Ammon's horn (tissue), 1 donor: ENCODE results near the gene MUCL3.

Source experiments
- DNase-seq: peaks from one replicate; pipeline ENCODE4 v3.0.0-alpha.2; 2016; ENCODE audit warnings: low spot score

Gene MUCL3

DNA sequence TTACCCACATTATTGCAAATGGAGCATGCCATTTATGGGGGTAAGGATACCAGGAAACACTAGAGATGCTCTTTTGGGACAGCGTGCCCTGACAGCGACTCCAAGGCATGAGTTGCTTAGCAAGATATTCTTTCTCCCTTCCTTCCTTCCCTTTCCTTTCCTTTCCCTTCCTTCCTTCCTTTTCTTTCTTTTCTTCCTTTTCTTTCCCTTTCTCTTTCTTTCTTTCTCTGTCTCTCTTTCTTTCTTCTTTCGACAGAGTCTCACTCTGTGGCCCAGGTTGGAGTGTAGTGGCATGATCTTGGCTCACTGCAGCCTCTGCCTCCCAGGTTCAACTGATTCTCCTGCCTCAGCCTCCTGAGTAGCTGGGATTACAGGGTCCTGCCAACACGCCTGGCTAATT is 3.3 kb downstream of the MUCL3 start:
- DNase-seq, result no peak

DNA sequence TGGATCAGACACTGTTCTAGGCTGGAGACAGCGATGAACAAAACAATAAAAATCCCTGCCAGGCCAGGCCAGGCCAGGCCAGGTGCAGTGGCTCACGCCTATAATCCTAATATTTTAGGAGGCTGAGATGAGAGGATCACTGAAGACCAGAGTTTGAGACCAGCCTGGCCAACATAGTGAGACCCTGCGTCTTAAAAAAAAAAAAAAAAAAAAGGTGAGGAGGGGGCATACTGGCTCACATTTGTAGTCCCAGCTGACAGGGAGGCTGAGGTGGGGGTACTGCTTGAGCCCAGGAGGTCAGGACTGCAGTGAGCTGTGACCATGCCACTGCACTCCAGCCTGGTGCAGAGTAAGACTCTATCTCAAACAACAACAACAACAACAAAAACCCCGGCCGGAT is 4.5 kb downstream of the MUCL3 start:
- DNase-seq, result no peak

DNA sequence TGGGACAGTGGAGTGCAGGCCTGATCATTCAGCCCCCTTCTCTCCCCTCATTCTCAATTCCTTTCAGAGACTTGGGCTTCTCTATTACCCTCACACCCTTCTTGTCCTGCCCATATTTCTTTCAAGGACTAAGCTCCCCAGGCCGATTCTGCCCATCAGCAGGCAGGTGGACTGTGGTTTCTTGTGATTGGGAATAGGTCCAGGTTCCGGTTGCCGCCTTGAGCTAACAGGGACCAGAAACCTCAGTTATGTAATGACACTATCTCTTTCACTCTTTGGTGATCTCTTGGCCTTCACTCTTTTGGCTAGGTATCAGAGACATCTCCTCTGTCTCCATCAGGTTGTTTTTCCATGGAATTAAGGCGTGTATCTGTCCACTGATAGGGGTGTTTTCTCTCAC is 6.5 kb downstream of the MUCL3 start:
- no peak for DNase-seq

DNA sequence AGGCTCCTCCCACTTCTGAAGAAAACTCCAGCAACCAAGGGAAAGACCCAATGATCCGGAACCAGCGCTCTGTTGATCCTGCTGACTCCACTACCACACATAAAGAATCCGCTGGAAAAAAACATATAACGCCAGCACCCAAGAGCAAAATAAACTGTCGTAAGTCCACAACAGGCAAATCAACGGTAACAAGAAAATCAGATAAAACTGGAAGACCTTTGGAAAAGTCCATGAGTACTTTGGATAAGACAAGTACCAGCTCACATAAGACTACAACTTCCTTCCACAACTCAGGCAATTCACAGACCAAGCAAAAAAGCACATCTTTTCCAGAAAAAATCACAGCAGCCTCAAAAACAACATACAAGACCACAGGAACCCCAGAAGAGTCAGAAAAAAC is 8.0 kb downstream of the MUCL3 start:
- no peak for DNase-seq

DNA sequence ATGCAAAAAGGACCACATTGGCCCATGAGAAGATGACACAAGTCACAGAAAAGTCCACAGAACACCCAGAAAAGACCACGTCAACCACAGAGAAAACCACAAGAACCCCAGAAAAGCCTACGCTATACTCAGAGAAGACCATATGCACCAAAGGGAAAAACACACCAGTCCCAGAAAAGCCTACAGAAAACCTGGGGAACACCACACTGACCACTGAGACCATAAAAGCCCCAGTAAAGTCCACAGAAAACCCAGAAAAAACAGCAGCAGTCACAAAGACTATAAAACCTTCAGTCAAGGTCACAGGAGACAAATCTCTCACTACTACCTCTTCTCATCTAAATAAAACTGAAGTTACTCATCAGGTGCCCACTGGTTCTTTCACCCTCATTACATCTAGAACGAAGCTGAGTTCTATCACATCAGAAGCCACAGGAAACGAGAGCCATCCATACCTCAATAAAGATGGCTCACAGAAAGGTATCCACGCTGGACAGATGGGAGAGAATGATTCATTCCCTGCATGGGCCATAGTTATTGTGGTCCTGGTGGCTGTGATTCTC is 11.2 kb downstream of the MUCL3 start:
- DNase-seq, result no peak

DNA sequence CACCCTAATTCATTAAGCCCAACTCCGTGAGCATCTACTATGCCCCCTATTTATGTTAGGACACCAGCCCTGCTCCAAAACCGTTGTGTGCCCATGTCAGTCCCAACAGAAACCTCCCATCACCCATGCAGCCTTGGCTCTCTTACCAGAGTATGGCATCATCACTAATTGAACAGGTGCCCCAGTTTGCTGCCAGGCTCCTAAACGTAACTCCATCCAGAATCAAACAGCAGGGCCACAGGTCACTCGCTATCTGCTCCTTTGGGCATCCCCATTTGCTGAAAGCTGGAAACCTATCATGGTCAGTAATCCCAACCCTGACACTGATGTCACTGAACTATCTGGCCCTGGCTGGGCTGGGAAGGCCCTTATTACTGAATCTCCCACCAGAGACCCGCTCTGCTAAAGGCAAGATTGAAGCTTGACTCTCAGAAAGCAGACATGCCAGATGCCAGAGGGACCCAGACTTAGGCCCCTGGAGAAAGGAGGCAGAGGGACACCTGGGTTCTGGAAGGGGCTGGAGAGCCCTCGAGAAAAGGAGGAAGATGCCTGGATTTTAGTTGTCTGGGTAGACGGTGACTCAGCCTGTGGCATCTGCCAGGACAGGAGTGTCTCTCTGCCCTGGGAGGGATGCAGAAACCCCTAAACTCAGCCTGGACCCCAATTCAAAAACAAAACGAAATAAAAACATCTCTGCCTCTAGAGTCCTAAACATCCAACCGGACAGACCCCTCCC is 14.0 kb downstream of the MUCL3 start:
- no peak for DNase-seq

DNA sequence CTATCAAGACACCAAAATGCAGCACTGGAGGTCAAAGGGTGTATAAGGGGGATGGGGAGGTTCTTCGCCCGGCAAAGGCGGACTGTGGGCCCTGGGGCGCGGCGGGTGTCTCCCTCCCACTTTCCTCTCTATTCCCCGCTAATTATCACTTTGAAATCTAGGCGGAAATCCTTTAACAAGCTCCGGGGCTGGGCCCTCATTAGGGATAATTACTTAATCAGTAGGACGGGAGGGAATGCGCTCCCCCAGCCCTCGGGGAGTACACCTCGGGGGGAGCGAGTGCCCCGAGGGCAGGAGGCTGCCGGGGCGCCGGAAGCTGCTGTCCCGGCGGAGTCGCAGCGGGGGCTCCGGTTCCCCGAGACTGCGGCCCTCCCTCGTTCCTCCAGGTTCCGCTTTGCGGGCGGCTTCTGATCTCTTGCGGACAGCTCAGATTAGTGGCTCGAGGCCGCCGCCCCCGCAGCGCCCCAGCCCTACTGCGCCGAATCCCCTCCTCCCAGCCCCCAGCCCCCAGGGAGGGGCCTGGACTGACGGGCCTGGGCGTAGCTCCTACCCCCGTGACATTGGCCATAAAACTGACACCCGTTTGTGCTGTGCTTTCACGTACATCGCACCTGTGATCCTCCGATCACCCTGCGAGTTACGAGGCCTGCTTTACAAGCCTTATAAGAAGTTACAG is 14.7 kb downstream of the MUCL3 start:
- DNase-seq, result peak; percentile 29

DNA sequence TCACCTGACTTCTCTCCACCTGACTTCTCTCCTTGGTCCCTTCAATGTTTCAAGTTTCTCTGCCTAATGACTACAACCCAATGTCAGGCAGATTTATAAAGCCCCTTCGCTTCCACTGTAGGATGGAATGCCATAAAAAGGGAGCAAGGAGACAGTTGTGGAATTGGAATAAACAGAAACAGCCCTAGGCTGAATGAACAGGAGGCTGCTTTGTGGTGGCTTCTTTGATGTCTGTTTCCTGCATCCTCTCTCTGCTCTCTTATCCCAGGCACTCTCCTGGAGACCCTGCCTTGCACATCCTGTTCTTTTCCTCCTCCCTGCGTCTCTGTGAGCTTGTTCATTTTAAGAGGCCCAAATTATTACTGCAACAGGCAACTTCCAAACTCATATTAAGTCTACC is 16.9 kb downstream of the MUCL3 start:
- no peak for DNase-seq

DNA sequence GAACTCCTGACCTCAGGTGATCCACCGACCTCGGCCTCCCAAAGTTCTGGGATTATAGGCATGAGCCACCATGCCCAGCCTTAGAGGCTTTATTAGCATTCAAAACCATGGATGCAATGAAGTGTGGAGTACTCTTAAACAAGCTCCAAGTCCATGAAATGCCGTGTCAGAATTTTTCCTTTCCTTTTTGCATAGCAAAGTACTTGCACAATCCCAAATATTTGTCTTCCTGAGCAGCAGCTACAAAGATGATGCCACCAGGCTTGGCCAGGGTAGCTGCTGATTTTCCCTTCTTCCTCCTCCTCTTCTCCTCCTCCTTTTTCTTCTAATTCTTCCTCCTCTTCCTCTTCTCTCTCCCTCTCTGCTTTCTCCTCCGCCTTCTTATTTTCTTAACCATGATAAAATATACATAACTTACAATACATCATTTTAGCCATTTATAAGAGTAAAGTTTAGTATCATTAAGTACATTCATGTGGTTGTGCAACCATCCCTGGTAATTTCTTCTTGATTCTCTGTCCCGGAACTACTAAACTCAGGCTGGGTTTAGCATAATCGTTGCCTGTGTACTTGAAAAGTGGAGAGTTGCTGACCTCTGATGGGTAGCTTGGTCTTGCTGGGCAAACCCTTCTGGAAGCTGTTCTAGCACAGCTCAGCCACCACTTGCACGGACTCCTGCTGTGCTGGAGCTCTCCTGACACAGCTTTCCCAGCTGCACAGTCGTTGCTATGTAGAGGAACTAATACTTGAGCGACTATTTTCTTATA is 20.3 kb downstream of the MUCL3 start:
- DNase-seq, result no peak

DNA sequence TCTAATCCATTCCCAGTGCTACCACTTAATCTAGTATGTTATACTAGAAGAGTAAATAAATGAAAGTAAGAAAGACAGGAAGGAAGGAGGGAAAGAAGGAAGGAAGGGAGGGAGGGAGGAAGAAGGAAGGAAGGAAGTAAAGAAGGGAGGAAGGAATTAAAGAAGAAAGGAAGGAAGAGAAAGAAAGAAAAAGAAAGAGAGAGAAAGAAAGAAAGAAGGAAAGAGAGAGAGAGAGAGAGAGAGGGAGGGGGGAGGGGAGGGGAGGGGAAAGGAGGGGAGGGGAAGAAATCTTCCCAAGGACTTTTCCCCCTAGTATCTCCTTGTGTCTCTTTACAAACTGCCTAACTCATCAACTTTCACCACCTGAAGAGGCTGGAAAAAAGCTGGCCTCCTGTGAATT is 21.9 kb downstream of the MUCL3 start:
- DNase-seq, result no peak

DNA sequence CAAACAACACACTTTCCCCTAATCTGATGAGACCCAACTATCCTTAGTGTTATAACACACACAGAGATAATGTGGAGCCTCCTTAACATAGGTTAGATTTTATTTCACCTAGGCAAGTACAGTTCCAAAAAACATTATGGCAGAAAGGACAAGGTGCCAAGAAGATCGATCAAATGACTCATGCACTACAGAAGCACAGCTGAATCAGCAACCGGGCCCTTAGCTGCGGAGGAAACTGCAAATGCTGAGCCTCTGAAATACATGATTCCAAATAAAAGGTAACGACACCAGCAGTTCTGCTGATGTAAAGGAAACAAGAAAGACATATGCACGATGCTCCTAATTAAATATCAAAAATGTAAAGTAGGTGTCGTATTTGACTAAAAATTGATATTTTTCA is 22.9 kb downstream of the MUCL3 start:
- peak; percentile 21 for DNase-seq

DNA sequence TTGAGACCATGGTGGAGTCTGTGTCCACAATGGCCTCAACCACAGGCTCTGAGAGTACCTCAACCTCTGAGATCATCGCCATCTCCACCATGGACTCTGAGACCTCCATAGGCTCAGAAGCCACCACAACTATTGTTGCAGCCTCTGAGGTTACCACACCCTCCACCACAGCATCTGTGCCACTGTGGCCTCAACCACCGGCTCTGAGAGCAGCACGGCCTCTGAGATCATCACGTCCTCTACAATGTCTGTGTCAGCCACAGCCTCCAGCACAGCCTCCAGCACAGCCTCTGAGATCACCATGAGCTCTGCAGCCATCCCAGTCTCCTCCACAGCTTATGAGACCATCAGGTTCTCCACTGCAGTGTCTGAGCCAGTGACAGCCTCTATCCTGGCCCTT is 23.3 kb downstream of the MUCL3 start:
- DNase-seq, result no peak

DNA sequence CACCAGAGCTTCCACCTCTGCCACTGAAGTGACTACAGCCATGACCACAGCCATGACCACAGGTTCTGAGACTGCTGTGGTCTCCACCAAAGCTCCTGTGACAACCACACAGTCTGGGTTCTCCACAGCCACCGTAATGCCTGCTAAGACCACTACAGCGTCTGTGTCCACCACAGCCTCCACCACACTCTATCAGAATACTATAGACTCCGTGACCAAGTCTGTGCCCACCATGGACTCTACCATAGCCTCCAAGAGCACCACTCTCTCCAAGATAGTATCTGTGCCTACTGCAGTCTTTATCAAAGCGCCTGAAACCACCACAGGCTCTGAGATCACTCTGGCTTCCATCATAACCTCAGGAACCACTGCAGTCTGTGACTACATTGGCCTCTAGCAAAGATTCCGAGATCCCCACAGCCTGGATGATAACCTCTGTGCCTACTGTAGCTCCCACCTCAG is 24.4 kb downstream of the MUCL3 start:
- DNase-seq, result no peak

DNA sequence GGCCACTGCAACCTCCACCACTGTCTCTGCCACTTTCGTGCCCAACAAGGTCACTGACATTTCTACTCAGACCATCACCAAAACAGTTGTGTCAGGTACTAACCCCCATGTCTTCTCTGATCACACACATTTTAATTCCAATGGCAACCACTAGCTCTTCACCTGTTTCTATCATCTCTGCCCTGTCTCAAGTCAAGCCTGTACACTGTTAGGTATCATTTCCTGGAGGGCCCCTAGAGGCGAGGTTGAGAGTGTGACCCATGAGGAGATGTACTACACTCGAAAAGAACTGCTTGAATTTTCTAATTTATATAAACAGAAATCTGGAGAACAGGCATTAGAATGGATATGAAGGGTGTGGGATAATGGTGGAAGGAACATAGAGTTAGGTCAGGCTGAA is 25.4 kb downstream of the MUCL3 start:
- DNase-seq, result no peak

DNA sequence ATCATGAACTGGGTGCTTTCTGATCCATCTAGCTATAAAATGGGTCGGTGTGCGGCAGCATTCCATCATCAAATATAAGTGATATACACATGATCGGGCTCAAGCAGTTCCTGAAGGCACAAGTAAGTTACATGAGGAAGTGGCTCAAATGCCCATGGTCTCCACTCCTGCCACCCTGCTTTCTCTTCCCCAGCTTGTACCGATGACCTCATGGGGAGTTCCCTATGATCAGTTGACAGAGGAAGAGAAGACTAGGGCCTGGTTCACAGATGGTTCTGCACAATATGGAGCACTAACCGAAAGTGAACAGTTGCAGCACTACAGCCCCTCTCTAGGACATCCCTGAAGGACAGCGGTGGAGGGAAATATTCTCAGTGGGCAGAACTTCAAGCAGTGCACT is 28.4 kb downstream of the MUCL3 start:
- peak; percentile 42 for DNase-seq

DNA sequence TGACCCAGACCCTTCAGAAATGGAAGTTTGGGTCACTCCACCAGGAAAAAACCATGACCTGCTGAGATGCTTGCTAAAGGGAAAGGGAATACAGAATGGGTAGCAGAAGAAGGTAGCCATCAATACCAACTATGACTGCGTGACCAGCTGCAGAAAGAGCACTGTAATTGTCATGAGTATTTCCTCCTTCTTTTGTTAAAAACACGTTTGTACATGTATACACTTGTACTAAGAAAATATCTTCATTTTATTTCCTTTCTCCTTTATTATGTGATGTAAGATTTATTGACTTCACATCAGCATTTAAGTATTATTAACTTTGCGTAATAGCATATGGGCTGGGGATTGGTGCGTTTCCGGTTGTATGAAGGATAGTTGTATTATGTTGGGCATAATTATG is 30.2 kb downstream of the MUCL3 start:
- no peak for DNase-seq

DNA sequence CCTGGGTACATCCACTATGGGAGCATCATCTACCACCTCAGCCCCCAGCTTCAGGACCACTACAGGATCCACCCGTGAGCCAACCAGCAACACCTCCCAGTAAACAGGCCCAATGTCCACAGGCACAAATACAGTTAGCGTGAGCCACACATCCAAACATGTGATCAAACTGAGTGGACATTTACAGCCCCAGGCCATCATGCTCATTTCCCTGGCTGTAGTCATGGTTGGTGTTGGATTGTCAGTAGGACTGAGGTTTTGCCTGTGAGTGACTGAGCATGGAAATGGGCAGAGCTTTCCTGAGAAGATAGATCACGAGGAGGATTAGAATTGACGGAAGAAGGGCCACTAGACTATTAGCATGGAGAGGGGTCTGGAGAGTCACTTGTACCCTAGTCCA is 32.0 kb downstream of the MUCL3 start:
- DNase-seq, result no peak

DNA sequence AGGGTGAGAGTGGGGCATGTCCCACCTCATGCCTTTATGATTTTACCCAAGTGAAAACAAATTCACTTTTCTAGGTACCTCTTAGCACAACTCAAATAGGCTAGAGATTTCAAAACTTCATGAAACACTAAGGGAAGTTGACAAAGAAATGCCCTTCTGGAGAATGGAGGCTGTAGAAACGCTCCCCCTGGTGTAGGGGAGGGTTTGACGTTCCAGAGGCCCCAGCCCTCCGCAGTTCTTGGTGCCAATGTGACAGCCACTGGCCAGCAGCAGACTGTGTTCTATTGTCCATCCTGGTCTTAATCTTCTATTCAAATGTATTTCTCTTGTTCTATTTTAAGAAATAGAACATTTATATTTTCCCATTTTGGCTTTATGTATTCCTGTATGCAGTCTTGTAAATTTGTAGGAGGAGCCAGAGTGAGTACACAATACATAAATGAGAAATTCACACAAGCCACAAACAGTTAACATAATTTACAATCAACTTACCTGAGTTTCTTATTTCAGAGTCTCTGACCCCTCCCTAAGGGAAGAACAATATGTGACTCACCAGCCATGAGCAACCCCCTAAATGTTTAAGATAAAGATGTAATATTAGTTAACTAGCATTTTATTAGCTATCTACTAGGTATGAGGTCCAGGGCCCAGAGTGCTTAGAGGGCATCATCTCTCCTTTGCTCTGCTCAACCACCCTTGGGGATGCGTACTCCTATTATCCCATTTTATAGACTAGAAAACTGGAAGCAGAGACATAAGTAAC is 33.9 kb downstream of the MUCL3 start:
- no peak for DNase-seq

DNA sequence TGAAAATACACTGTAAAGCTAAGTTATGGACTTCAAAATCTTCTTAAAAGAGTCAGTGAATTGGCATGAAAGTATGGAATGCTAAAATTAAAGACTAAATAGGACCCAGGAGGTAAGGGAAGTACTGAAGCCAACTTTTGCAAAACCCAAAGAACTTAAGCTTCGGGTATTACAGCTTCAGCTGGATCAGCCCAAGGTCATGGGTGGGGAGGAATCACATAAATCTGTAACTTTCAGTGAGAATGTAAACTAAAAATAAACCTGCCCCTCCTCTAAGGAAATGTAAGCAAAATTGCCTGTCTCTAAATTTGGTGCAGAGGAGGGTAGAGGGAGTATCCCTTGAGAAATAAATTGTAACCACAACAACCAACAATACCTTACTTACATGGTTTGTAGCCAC is 38.4 kb downstream of the MUCL3 start:
- no peak for DNase-seq

DNA sequence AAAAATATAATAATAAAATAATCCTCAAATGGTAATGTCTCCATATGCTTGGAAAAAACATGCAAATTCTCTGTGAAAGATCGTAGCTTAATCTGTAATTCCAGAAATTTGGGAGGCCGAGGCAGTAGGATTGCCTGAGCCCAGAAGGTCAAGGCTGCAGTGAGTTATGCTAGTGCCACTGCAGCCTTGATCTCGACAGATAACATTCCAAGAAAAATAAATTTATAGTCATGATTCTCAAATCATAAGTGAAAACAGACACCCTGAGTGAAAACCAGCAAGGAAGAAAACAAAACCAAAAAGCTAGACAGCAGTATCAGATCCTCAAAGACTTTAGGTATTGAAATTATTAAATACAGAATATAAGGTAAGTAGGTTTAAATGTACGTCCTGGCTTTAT is 38.9 kb downstream of the MUCL3 start:
- DNase-seq, result no peak

DNA sequence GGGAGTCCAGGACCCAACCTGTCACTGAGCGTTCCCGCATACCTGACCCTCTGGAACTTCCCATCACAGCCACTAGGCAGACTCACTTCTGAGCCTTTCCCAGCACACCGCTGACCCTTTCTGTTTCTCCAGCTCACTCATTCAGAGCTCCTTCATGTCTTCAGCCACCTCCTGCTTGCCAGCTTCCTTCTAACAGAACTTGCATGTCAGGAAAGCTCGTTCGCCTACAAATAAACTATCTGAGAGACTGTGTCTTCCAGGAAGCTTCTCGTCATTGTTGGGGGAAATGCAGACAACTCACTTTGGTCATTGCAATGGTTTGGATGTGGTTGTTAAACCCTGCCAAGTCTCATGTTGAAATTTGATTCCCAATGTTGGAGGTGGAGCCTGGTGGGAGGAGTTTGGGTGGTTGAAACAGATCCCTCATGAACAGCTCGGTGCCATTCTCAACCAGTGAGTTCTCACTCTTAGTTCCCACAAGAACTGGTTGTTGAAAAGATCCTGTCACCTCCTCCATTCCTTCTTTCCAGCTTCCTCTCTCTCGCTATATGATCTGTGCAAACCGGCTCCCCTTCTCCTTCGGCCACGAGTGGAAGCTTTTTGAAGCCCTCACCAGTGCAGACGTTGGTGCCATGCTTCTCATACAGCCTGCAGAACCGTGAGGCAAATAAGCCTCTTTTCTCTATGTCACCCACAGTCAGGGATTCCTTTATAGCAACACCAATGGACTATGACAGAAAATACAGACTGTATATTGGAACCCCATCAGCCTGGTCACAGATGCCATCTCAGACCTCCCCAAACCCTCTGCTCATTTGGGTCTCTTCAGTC is 41.4 kb downstream of the MUCL3 start:
- DNase-seq, result no peak
